A549 (cell line): Measurements from ENCODE around the gene STK26.

Source experiments
- CEBPB ChIP-seq, 2 experiments: fragments of >200 bp in 1 of 2; sonication (Bioruptor Twin) in 1 of 2; formaldehyde crosslinking in 1 of 2; IDR thresholded peaks; 2 replicates each; pipeline ENCODE4 v1.6.1; 2012 to 2016
- CTCF ChIP-seq: fragments of >200 bp; sonication (Bioruptor Twin); formaldehyde crosslinking; IDR thresholded peaks from 3 replicates; pipeline ENCODE4 v1.5.1; 2016
- FOSL2 ChIP-seq, 2 experiments: fragments of 450-650 bp in 1 of 2; fragments of >200 bp in 1 of 2; sonication (Bioruptor Twin) in 1 of 2; formaldehyde crosslinking; IDR thresholded peaks; 2 replicates each; pipeline versions ENCODE4 v1.5.0 to v1.6.1; 2016 to 2020; ENCODE audit warnings: mild to moderate bottlenecking in 1 of 2, moderate library complexity in 1 of 2
- NFE2L2 ChIP-seq: fragments of 150-350 bp; conservative IDR thresholded peaks from 2 replicates; pipeline ENCODE4 v1.6.1; 2014; ENCODE audit warnings: low read length
- POLR2A ChIP-seq: IDR thresholded peaks from 2 replicates; pipeline ENCODE4 v1.6.1; 2012; ENCODE audit warnings: mild to moderate bottlenecking, low read length
- REST ChIP-seq: fragments of 200-600 bp; sonication (generic); IDR thresholded peaks from 2 replicates; pipeline ENCODE4 v1.6.1; 2016; ENCODE audit warnings: antibody characterized with exemption, mild to moderate bottlenecking, moderate library complexity

GRCh38 chrX:132118358-132118757, 95.3 kb downstream of the STK26 start:
- TF ChIP-seq REST = no peak
- TF ChIP-seq CTCF = no peak
- no peak for TF ChIP-seq NFE2L2
- TF ChIP-seq FOSL2 (IDR thresholded peaks at IDR 0.05) = no peak
- no peak for TF ChIP-seq FOSL2 (CRISPR knock-in tag; IDR thresholded peaks at IDR 0.05)
- TF ChIP-seq POLR2A = no peak
- no peak for TF ChIP-seq CEBPB (IDR thresholded peaks at IDR 0.05)
